H1 (cell line): ENCODE measurements around the gene SPHK1. TPM values are rescaled to one million over a fixed set of nuclear protein-coding genes. Genes with fewer than 3 reads are reported as not detected.

Experiments
- CTCF ChIA-PET: fragments of 300-600 bp; sonication (Branson Sonifier 250); formaldehyde crosslinking; loops from one replicate; lab custom pipeline; 2021; ENCODE audit not compliant: partially characterized antibody; lab: Charles Lee
- POLR2A ChIA-PET: fragments of 300-600 bp; sonication (Branson Sonifier 250); formaldehyde crosslinking; loops from one replicate; lab custom pipeline; 2021; ENCODE audit warnings: inconsistent platforms; ENCODE audit not compliant: partially characterized antibody; lab: Charles Lee
- DNase-seq, 2 experiments: peaks; one replicate each; pipeline versions ENCODE4 v3.0.0 to v3.0.0-alpha.2; 2010 to 2022; ENCODE audit warnings: low spot score in 2 of 2, low read depth in 1 of 2, mixed read lengths in 1 of 2
- FAIRE-seq: peaks from 2 replicates; lab custom pipeline; 2011; peaks lifted over from hg19 to GRCh38; lab: Jason Lieb, UNC
- H2AFZ ChIP-seq: 2 replicates; pipeline ENCODE4 v1.8.1; 2012; ENCODE audit warnings: low read length, inconsistent platforms
- H2AK5ac ChIP-seq: 2 replicates; pipeline ENCODE4 v1.6.1; 2013; ENCODE audit warnings: low read depth, low read length
- H2BK120ac ChIP-seq: replicated peaks from 2 replicates; pipeline ENCODE3; 2013; ENCODE audit warnings: low read depth, low read length, inconsistent platforms
- H2BK12ac ChIP-seq: 2 replicates; pipeline ENCODE4 v1.6.1; 2013; ENCODE audit warnings: low read depth, low read length
- H2BK15ac ChIP-seq: 2 replicates; pipeline ENCODE4 v1.6.1; 2013; ENCODE audit warnings: low read length
- H2BK20ac ChIP-seq: 2 replicates; pipeline ENCODE4 v1.6.1; 2013; ENCODE audit warnings: low read length
- H2BK5ac ChIP-seq: 2 replicates; pipeline ENCODE4 v1.6.1; 2013; ENCODE audit warnings: low read depth, low read length
- H3K14ac ChIP-seq: 2 replicates; pipeline ENCODE4 v1.6.1; 2013; ENCODE audit warnings: inconsistent platforms; ENCODE audit not compliant: insufficient read length
- H3K18ac ChIP-seq: 2 replicates; pipeline ENCODE4 v1.6.1; 2013; ENCODE audit warnings: low read length; ENCODE audit errors: extremely low read depth
- H3K23ac ChIP-seq: 2 replicates; pipeline ENCODE4 v1.6.1; 2013; ENCODE audit warnings: inconsistent platforms; ENCODE audit not compliant: insufficient read length
- H3K23me2 ChIP-seq: 2 replicates; pipeline ENCODE4 v1.6.1; 2013; ENCODE audit warnings: low read depth, low read length
- H3K27ac ChIP-seq: 2 replicates; pipeline ENCODE4 v1.6.1; 2011; ENCODE audit warnings: low read depth, low read length, inconsistent platforms
- H3K27me3 ChIP-seq, 4 experiments: replicated peaks in 1 of 4; 1 replicate in 1 of 4; 2 replicates in 3 of 4; pipeline versions ENCODE4 v1.6.1 to v1.8.1; 2011 to 2013; ENCODE audit warnings: low read length in 3 of 4, mild to moderate bottlenecking in 3 of 4, inconsistent platforms in 2 of 4, mixed read lengths in 2 of 4, moderate library complexity in 1 of 4; ENCODE audit not compliant: control insufficient read depth in 3 of 4, insufficient read depth in 3 of 4; ENCODE audit errors: extremely low read depth in 1 of 4
- H3K36me3 ChIP-seq, 4 experiments: 2 replicates each; pipeline versions ENCODE4 v1.6.1 to v1.8.1; 2011 to 2013; ENCODE audit warnings: mild to moderate bottlenecking in 4 of 4, low read length in 3 of 4, moderate library complexity in 2 of 4, control low read depth in 1 of 4, inconsistent platforms in 1 of 4; ENCODE audit not compliant: insufficient read depth in 4 of 4, control insufficient read depth in 2 of 4
- H3K4ac ChIP-seq: replicated peaks from 2 replicates; pipeline ENCODE3; 2013; ENCODE audit warnings: low read length, low read depth, mixed read lengths, inconsistent platforms; ENCODE audit not compliant: insufficient read length
- H3K4me1 ChIP-seq, 4 experiments: replicated peaks in 1 of 4; 1 replicate in 1 of 4; 2 replicates in 3 of 4; pipeline versions ENCODE4 v1.6.1 to v1.8.1; 2011 to 2013; ENCODE audit warnings: low read length in 3 of 4, inconsistent platforms in 2 of 4, mixed read lengths in 1 of 4; ENCODE audit not compliant: insufficient read depth in 4 of 4, control insufficient read depth in 3 of 4
- H3K4me2 ChIP-seq, 2 experiments: 2 replicates each; pipeline versions ENCODE4 v1.6.1 to v1.8.1; 2011 to 2013; ENCODE audit warnings: low read depth in 2 of 2, low read length in 2 of 2, control low read depth in 1 of 2, inconsistent platforms in 1 of 2, mild to moderate bottlenecking in 1 of 2; ENCODE audit not compliant: insufficient read depth in 1 of 2
- H3K4me3 ChIP-seq, 4 experiments: fragments of 200-600, 300-600 bp in 1 of 4; sonication (generic), shearing (Covaris generic), sonication (Bioruptor Twin) in 1 of 4; 2 replicates each; pipeline versions ENCODE4 v1.5.1 to v1.8.1; 2011 to 2016; ENCODE audit warnings: low read length in 4 of 4, low read depth in 3 of 4, control low read depth in 2 of 4, inconsistent platforms in 2 of 4, mild to moderate bottlenecking in 2 of 4, mixed read lengths in 1 of 4, moderate library complexity in 1 of 4; ENCODE audit not compliant: insufficient read depth in 2 of 4; ENCODE audit errors: extremely low read depth in 1 of 4
- H3K56ac ChIP-seq: replicated peaks from 2 replicates; pipeline ENCODE3; 2013; ENCODE audit warnings: low read depth, mild to moderate bottlenecking, mixed read lengths, low read length, inconsistent platforms; ENCODE audit not compliant: insufficient read length
- H3K79me1 ChIP-seq: 2 replicates; pipeline ENCODE4 v1.6.1; 2013; ENCODE audit warnings: low read depth, low read length, control low read depth
- H3K79me2 ChIP-seq, 2 experiments: 2 replicates each; pipeline versions ENCODE4 v1.6.1 to v1.8.1; 2012 to 2013; ENCODE audit warnings: low read length in 2 of 2, mild to moderate bottlenecking in 2 of 2, inconsistent platforms in 1 of 2; ENCODE audit not compliant: insufficient read depth in 2 of 2, control insufficient read depth in 1 of 2
- H3K9ac ChIP-seq, 4 experiments: replicated peaks in 1 of 4; 1 replicate in 1 of 4; 2 replicates in 3 of 4; pipeline versions ENCODE4 v1.6.1 to v1.8.1; 2011 to 2013; ENCODE audit warnings: low read depth in 3 of 4, low read length in 3 of 4, control low read depth in 2 of 4, mild to moderate bottlenecking in 2 of 4, moderate library complexity in 2 of 4, inconsistent platforms in 1 of 4; ENCODE audit errors: extremely low read depth in 1 of 4
- H3K9me3 ChIP-seq, 2 experiments: 2 replicates each; pipeline versions ENCODE4 v1.6.1 to v1.8.1; 2012 to 2013; ENCODE audit warnings: mild to moderate bottlenecking in 2 of 2, moderate library complexity in 2 of 2, control low read depth in 1 of 2, inconsistent platforms in 1 of 2, low read depth in 1 of 2, low read length in 1 of 2, mixed read lengths in 1 of 2; ENCODE audit not compliant: insufficient read depth in 2 of 2
- H4K20me1 ChIP-seq, 2 experiments: replicated peaks in 1 of 2; 2 replicates each; pipeline versions ENCODE3 to v1.8.1; 2011 to 2013; ENCODE audit warnings: inconsistent platforms in 2 of 2, low read length in 2 of 2, mild to moderate bottlenecking in 1 of 2; ENCODE audit not compliant: insufficient read depth in 2 of 2, control insufficient read depth in 1 of 2
- H4K5ac ChIP-seq: 2 replicates; pipeline ENCODE4 v1.6.1; 2013; ENCODE audit warnings: low read length, low read depth, mixed read lengths, inconsistent platforms; ENCODE audit not compliant: insufficient read length
- H4K8ac ChIP-seq: 2 replicates; pipeline ENCODE4 v1.8.0; 2013; ENCODE audit warnings: mild to moderate bottlenecking, moderate library complexity, low read length, inconsistent platforms; ENCODE audit not compliant: insufficient read depth; ENCODE audit errors: extremely low read depth
- H4K91ac ChIP-seq: replicated peaks from 2 replicates; pipeline ENCODE3; 2013; ENCODE audit warnings: low read length, mixed read lengths, inconsistent platforms; ENCODE audit not compliant: insufficient read length
- ASH2L ChIP-seq: fragments of 200-600, 300-600 bp; sonication (generic); IDR thresholded peaks from one replicate; pipeline ENCODE4 v1.7.1; 2017; ENCODE audit warnings: low read length
- BRCA1 ChIP-seq: IDR thresholded peaks from 2 replicates; pipeline ENCODE4 v1.6.1; 2012; ENCODE audit warnings: low read depth, low read length, improper control_type of control experiment
- CBX5 ChIP-seq: fragments of 300-800, 300-1000 bp; sonication (generic); IDR thresholded peaks from 2 replicates; pipeline ENCODE4 v1.7.1; 2016; ENCODE audit warnings: antibody characterized with exemption, low read length, low read depth
- CHD2 ChIP-seq: IDR thresholded peaks from 2 replicates; pipeline ENCODE4 v1.6.1; 2012; ENCODE audit warnings: low read length, improper control_type of control experiment
- HDAC6 ChIP-seq: IDR thresholded peaks from one replicate; pipeline ENCODE4 v1.7.1; 2012; ENCODE audit warnings: low read depth, mild to moderate bottlenecking, inconsistent platforms, low read length, moderate library complexity
- JUND ChIP-seq: IDR thresholded peaks from 2 replicates; pipeline ENCODE4 v1.6.1; 2011; ENCODE audit warnings: mild to moderate bottlenecking, improper control_type of control experiment, low read length
- KDM4A ChIP-seq: IDR thresholded peaks from one replicate; pipeline ENCODE4 v1.7.1; 2012; ENCODE audit warnings: low read depth, mild to moderate bottlenecking, moderate library complexity, low read length, inconsistent platforms; ENCODE audit not compliant: severe bottlenecking
- RAD21 ChIP-seq, 2 experiments: IDR thresholded peaks in 1 of 2; conservative IDR thresholded peaks in 1 of 2; 2 replicates each; pipeline ENCODE4 v1.6.1; 2011; ENCODE audit warnings: low read depth in 2 of 2, low read length in 2 of 2, improper control_type of control experiment in 1 of 2, inconsistent platforms in 1 of 2, mild to moderate bottlenecking in 1 of 2, moderate library complexity in 1 of 2
- RFX5 ChIP-seq: IDR thresholded peaks from 2 replicates; pipeline ENCODE4 v1.6.1; 2011; ENCODE audit warnings: low read depth, low read length, improper control_type of control experiment, borderline replicate concordance
- SUZ12 ChIP-seq: fragments of 200-600 bp; sonication (generic); IDR thresholded peaks from 2 replicates; pipeline ENCODE4 v1.6.1; 2012; ENCODE audit warnings: mild to moderate bottlenecking, inconsistent platforms, low read length, moderate library complexity, mixed read lengths
- TEAD4 ChIP-seq: IDR thresholded peaks from 2 replicates; pipeline ENCODE4 v1.6.1; 2012; ENCODE audit warnings: low read depth, low read length, inconsistent platforms, mixed read lengths
- ZNF274 ChIP-seq: IDR thresholded peaks from 2 replicates; pipeline ENCODE4 v1.7.0; 2012; ENCODE audit warnings: low read length, borderline replicate concordance; ENCODE audit errors: extremely low read depth
- WGBS, 2 experiments: shearing (Covaris generic) in 1 of 2; methylation state at CpG; one replicate each; pipeline versions ENCODE4 v1.1.6 to v1.1.7; 2013 to 2015; ENCODE audit warnings: low lambda C conversion rate in 2 of 2, mixed read lengths in 2 of 2, inconsistent platforms in 1 of 2, low coverage in 1 of 2, missing lambda C conversion rate in 1 of 2; ENCODE audit not compliant: insufficient replicate concordance in 2 of 2, insufficient coverage in 1 of 2, insufficient read length in 1 of 2; ENCODE audit errors: extremely low coverage in 1 of 2, missing lambda C conversion rate in 1 of 2; 5-methylcytosine and 5-hydroxymethylcytosine counted together
- polyA plus RNA-seq, 7 experiments: library from polyadenylated mRNA; depleted of rRNA in 3 of 7; stranded (reverse) in 5 of 7; unstranded in 2 of 7; fragments of >200 nt in 5 of 7; fragments of 200-250 nt in 2 of 7; gene quantifications; 1 replicate in 5 of 7; 2 replicates in 1 of 7; 4 replicates in 1 of 7; pipeline versions ENCODE4 v1.2.1 to v1.2.3, GENCODE V29; 2011 to 2013; ENCODE audit warnings: missing spikeins in 2 of 7, mixed read lengths in 2 of 7
- total RNA-seq: library from RNA; stranded (reverse); fragmentation: NEBNext Ultra II Directional; extraction: Animal tissue kit (Norgen Biotek cat#: 25700); gene quantifications from 2 replicates; pipeline ENCODE4 v1.2.1, GENCODE V29; 2021
- TF ChIP-seq, protein P1 (sequence below): IDR thresholded peaks from 2 replicates; pipeline ENCODE4 v1.6.1; 2011; ENCODE audit warnings: low read depth, mild to moderate bottlenecking, low read length; ENCODE audit not compliant: insufficient read depth

SPHK1 gene
- total and polyA plus RNA-seq, 2 of the 8 experiments (the other 6 are each of a cell fraction or from before 2014, with no cell fraction given) = 2.4 TPM

DNA sequence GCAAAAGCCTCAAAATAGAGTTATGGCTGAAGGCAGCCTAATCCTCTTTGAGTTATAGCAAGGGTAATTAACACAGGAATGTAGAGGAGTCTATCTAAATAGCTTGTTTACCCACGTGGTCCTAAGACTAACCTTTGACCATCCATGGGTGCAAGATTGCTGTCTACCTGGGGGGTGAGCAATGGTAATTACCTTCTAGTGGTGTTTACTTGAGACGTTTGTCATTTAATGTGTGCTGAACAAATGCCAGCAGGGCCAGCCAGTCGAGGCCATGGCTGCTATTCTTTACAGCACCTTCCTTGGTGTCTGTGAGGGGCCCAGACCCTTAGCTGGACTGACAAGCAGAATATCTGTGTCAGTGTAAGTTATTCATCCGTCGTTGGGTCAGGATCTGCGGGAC lies 16.8 kb upstream of the SPHK1 start:
- H3K79me2 ChIP-seq = no peaks in the 10 kb centered on the region
- H3K23ac ChIP-seq = no peak overlapping the region
- H4K8ac ChIP-seq = no peak overlapping the region
- 88% methylated on average over 6 of the region's 6 CpGs; no CpG with 5 or more reads in 1 of the 2 experiments for WGBS, 2 experiments
- ChIA-PET CTCF (interaction anchor here (0.6 to 29.3 kb wide), 4 partner anchors 9 to 404 kb away, joined by 3 to 635 read pairs (median 6); partner anchors contain the start of gene SPHK1), POLR2A (interaction anchor here (1.2 kb wide), 1 partner anchor 37 kb away, joined by 3 read pairs; no protein-coding TSS in a partner anchor)
- no peak overlapping the region for H3K56ac ChIP-seq
- H3K4ac ChIP-seq = no peak overlapping the region
- no peak overlapping the region for H2BK20ac ChIP-seq
- H3K18ac ChIP-seq = no peak overlapping the region
- no peaks in the 10 kb centered on the region; a peak in 1 of 8 replicates for H3K36me3 ChIP-seq
- no peaks in the 10 kb centered on the region for H3K79me1 ChIP-seq
- peaks cover 0 to 4% (median 3%) of the 10 kb centered on the region in 4 experiments; a peak in 3 of 7 replicates for H3K4me1 ChIP-seq
- no peaks in the 10 kb centered on the region for H3K9me3 ChIP-seq
- H3K9ac ChIP-seq = no peak overlapping the region
- no peak overlapping the region for H2AK5ac ChIP-seq
- H2BK5ac ChIP-seq = no peak overlapping the region
- H4K5ac ChIP-seq = no peak overlapping the region
- H3K27ac ChIP-seq = no peak overlapping the region
- no peak overlapping the region for H2BK120ac ChIP-seq
- no peaks in the 10 kb centered on the region for H3K27me3 ChIP-seq
- DNase-seq (no peak), FAIRE-seq (no peak)
- H3K14ac ChIP-seq = no peak overlapping the region
- no peaks in the 10 kb centered on the region for H4K20me1 ChIP-seq
- no peak overlapping the region for H2BK15ac ChIP-seq
- no peak overlapping the region for H2AFZ ChIP-seq
- H2BK12ac ChIP-seq = no peak overlapping the region
- no peak overlapping the region for H3K4me2 ChIP-seq
- H3K23me2 ChIP-seq = no peaks in the 10 kb centered on the region
- H3K4me3 ChIP-seq = no peak overlapping the region
- no peak overlapping the region for H4K91ac ChIP-seq
- TF ChIP-seq, protein P1, sequence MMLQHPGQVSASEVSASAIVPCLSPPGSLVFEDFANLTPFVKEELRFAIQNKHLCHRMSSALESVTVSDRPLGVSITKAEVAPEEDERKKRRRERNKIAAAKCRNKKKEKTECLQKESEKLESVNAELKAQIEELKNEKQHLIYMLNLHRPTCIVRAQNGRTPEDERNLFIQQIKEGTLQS = no peak
- TF ChIP-seq JUND = no peak
- TF ChIP-seq ASH2L = no peak
- no peak for TF ChIP-seq BRCA1
- no peak for TF ChIP-seq ZNF274
- TF ChIP-seq RAD21 (IDR thresholded peaks at IDR 0.05 in 1 of 2, conservative IDR thresholded peaks at IDR 0.05 in 1 of 2; ENCODE audit: low read depth in 2 of 2, low read length in 2 of 2) = no peak
- no peak for TF ChIP-seq KDM4A
- TF ChIP-seq TEAD4 = no peak
- TF ChIP-seq RFX5 = no peak
- no peak for TF ChIP-seq CBX5
- no peak for TF ChIP-seq CHD2
- no peak for TF ChIP-seq SUZ12
- no peak for TF ChIP-seq HDAC6
